Measurements from ENCODE around the gene FAM184A.

GRCh38 chr6:119121367-119121766 lies 42.9 kb upstream of the FAM184A start:
- TF ChIP-seq CTCF (IDR thresholded peaks at IDR 0.05) (no peak), POLR2A (IDR thresholded peaks at IDR 0.05) (no peak)
